GM21825 (cell line): ENCODE measurements around the gene NCF2.

ENCODE experiments used
- ATAC-seq: cut with Tn5 transposase; IDR thresholded peaks from one replicate; pipeline ENCODE4 v1.9.1; 2021; ENCODE audit warnings: mild to moderate bottlenecking, moderate library complexity; ENCODE audit not compliant: unreplicated experiment

The NCF2 gene

GRCh38 chr1:183553764-183554163 is 36.5 kb downstream of the NCF2 start:
- ATAC-seq, result no peak

GRCh38 chr1:183553331-183553730 is 36.9 kb downstream of the NCF2 start:
- ATAC-seq, result no peak

GRCh38 chr1:183552891-183553290 is 37.4 kb downstream of the NCF2 start:
- no peak for ATAC-seq

- no peak for ATAC-seq
Observed at GRCh38 chr1:183552441-183552840, 37.8 kb downstream of the NCF2 start.

GRCh38 chr1:183551924-183552323 is 38.3 kb downstream of the NCF2 start:
- no peak for ATAC-seq

GRCh38 chr1:183550915-183551314 is 39.3 kb downstream of the NCF2 start:
- no peak for ATAC-seq

- no peak for ATAC-seq
Observed at GRCh38 chr1:183548116-183548515, 42.1 kb downstream of the NCF2 start.

- ATAC-seq, result no peak
Observed at GRCh38 chr1:183546427-183546826, 43.8 kb downstream of the NCF2 start.

GRCh38 chr1:183544598-183545297 is 45.5 kb downstream of the NCF2 start:
- no peak for ATAC-seq

- ATAC-seq, result peak; percentile 57
Observed at GRCh38 chr1:183543619-183544204, 46.5 kb downstream of the NCF2 start.

- no peak for ATAC-seq
Observed at GRCh38 chr1:183537405-183537804, 52.9 kb downstream of the NCF2 start.

- no peak for ATAC-seq
Observed at GRCh38 chr1:183533617-183534174, 56.6 kb downstream of the NCF2 start.

- ATAC-seq, result no peak
Observed at GRCh38 chr1:183528577-183528976, 61.7 kb downstream of the NCF2 start.

GRCh38 chr1:183522104-183522503 is 68.2 kb downstream of the NCF2 start:
- no peak for ATAC-seq

GRCh38 chr1:183520379-183520778 is 69.9 kb downstream of the NCF2 start:
- ATAC-seq, result no peak

- ATAC-seq, result no peak
Observed at GRCh38 chr1:183517401-183517800, 72.9 kb downstream of the NCF2 start.

GRCh38 chr1:183516725-183517124 is 73.5 kb downstream of the NCF2 start:
- ATAC-seq, result no peak

- no peak for ATAC-seq
Observed at GRCh38 chr1:183515002-183515689, 75.1 kb downstream of the NCF2 start.

- ATAC-seq, result no peak
Observed at GRCh38 chr1:183514235-183514634, 76.0 kb downstream of the NCF2 start.

- no peak for ATAC-seq
Observed at GRCh38 chr1:183512450-183512849, 77.8 kb downstream of the NCF2 start.

- ATAC-seq, result no peak
Observed at GRCh38 chr1:183508694-183509093, 81.6 kb downstream of the NCF2 start.

GRCh38 chr1:183506561-183506960 is 83.7 kb downstream of the NCF2 start:
- ATAC-seq, result no peak
